Smooth muscle cell of the brain vasculature (primary cell): ENCODE measurements around the gene PEPD.

Source experiments
- DNase-seq: peaks from one replicate; pipeline ENCODE4 v3.0.0-alpha.2; 2012; ENCODE audit warnings: low read depth, low spot score

PEPD gene

GRCh38 chr19:33473653-33474305 lies 47.8 kb downstream of the PEPD start:
- no peak for DNase-seq

DNA sequence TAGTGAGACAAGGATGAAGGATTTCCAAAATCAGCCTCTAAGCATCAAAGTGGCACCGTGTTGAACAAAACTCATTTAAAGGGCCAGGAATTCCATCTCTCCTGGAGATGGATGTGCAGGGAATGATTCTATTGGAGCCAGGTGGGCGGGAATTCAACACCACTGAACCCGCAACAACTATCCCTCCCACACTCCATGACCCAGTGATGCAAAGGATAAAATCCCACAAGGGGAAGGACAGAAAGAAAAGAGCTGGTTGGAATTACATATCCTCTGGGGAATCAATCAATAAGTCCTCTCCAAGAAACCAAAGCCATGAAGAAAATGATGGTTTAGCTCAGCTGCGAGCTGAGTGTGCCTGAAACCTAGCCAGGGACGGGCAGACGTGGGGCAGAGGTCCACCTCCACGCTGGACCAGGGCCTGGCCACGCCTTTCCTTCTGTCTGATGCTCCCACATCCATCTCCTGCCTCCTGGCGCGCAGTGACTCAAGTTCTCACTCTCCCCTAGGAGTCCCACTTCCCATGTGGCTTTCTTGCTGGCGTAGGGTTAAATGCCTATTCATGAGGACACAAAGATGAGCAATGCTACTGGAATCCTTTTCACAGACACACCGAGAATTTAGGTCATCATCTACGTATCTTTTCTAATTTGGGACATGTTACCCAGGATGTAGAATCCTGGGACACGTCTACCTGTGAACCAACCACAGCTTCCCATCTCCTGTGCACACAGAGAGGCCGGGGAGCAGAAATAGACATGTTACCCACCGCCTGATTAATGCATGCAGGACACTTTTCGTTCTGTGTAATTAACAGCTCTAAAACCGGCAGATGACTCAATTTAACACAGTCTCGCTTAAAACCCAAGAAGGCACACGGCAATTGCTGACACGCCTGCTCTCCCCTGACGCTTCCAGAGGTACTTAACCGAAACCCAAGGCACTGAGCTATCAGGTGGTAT lies 48.6 kb downstream of the PEPD start:
- no peak for DNase-seq

DNA sequence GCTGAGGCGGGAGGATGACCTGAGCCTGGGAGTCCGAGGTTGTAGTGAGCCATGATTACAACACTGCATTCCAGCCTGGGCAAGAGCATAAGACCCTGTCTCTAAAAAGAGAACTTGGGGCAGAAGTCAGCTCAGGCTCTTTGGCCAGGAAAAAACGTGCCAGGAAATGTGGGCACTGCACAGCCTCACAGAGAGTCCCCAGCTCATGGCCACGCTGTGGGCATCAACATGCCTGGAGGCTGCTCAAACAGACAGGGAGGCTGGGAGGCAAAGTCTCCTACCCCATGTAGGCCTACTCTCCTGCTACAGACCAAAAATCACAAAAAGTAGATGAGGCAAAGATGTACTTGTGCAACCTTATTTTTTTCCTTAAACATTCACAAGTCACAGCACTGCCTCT lies 49.4 kb downstream of the PEPD start:
- DNase-seq, result no peak

- DNase-seq, result no peak
Measured at GRCh38 chr19:33471111-33471996, 50.2 kb downstream of the PEPD start.

DNA sequence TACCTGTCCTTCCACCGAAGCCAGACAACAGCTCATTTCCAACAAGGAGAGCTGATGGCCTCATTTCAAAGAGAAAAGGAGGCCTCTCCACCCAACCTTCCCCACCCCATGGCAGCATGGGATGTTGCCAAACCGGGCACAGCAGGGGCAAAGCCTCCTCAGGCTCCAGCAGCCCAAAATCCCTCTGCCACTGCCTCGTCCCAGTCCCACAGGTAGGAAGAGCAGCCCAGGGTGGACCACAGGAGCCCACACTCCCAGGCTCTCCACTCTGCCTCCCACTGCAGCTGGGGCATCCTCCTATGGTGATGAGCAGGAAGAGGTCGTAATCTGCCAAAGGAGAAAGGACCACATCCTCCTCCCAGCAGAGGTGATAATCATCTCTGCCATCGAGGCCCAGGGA lies 50.9 kb downstream of the PEPD start:
- DNase-seq, result no peak

- DNase-seq, result no peak
Measured at GRCh38 chr19:33470040-33470330, 51.6 kb downstream of the PEPD start.

GRCh38 chr19:33469171-33470039 lies 52.2 kb downstream of the PEPD start:
- no peak for DNase-seq

- DNase-seq, result no peak
Measured at GRCh38 chr19:33468361-33469170, 53.0 kb downstream of the PEPD start.

DNA sequence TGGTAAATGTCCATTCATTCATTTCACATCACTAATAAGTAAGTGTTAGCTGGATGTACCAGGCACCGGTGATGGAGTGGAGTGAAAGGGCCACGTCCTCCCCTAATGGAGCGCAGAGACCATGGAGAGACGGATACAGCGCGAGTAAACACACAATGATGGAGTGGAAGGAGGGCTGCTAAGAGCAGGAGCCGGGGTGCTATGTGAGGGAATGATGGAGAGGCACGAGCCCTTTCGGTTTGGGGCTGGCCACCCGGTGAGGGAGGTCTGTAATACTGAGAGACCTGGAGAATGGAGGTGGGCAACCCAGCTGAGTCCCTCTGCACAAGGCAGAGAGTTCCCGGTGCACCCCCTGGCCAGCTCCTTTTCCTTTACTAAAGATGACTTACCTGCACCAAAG lies 53.7 kb downstream of the PEPD start:
- DNase-seq, result no peak

GRCh38 chr19:33465834-33466233 lies 55.8 kb downstream of the PEPD start:
- DNase-seq, result no peak

DNA sequence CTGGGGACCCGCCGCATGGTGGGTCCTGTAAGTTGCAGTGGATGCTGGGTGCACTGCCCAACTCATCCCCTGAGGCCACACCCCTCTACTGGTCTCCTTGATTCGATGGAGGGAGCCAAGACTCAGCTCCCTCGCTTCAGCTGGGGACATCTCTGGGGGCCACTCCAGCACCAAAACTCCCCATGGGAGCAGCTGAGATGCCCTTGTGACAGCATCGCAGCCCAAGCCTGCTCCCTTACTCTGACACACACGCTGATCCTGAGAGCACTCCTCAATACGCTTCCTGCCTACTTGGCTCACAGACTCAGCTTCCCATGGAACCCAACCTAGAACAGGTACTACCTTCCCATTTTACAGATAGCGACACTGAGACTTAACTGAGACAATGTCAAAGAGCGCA lies 56.2 kb downstream of the PEPD start:
- DNase-seq, result no peak

DNA sequence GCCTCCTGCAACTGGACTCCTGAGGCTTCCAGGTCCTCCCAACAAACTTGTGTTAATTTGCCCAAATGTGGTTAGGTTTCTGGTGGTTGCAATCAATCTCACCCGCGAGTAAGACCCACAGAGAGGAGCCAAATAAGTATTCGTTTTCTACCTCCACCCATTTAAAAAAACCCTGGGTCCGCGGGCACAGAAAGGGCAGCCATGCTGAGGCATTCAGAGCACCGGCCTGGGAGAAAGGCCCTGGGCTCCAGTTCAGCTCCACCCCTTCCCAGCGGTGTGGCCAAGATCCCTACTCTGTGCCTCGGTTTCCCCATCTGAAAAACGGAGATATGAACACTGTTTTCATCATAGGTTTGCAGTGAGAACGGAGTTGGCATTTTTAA lies 56.9 kb downstream of the PEPD start:
- no peak for DNase-seq

DNA sequence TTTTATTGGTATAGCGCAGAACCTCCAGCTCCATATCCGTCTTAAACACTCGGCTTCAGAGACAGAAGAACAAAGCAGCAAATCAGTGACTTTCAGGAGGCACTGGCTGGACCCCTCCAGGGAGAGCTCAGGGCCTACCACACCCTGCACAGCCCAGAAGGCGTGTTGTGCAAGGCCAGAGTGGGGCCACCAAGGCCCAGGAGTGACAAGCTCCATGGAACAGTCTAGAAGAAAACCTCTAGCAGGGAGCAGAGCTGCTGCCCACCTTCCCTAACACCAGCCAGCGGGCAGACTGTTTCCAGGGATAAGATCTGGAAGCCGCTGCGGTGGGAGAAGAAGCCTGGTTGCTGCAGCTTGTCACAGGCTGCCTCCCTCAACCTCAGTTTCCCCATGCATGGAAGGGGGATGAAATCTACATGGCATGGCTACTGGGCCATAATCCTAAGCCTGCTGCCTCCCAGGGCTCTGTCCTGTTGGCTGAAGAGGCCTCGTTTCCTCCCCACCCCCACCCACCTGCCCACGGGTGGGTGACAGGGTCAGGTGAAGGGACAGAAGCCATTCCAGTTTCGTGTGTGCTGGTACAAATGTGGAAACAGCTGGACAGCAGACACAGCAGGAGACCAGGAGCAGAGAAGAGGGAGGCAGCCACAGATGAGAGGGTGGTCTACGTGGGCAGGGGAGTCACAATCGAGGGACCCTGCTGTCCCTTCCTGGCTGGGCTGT lies 57.4 kb downstream of the PEPD start:
- no peak for DNase-seq

- DNase-seq, result no peak
Measured at GRCh38 chr19:33463199-33463598, 58.4 kb downstream of the PEPD start.

DNA sequence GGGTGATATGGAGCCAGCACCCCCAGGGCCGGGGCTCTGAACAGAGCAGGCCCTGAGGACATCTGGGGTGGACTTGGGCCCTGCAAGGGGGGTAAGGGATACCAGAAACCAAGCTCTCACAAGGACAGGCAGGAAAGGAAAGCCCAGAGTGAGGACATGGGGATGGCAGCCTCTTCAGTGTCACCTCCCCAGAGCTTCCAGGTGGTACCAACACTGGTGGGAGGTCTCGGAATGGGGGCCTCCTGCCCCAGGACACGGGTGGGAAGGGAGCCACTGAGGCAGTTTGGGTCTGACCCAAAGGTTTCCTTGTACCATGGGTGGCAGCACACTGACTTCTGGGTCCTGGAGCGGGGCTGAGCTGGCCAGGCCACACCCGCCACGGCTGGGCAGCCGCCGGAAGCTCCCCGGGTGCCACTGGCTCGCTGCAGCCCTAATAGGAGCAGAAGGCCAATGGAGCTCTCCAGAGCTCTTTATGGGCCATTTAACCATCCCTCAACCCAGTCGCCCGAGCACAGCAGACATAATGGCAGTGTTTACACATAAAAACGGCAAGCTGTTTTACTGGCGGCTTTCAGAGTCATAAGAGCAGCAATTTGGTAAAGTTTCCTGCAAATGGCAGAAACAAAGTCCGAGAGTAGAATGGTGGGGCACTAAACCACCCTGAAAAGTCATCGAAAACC lies 59.3 kb downstream of the PEPD start:
- no peak for DNase-seq

DNA sequence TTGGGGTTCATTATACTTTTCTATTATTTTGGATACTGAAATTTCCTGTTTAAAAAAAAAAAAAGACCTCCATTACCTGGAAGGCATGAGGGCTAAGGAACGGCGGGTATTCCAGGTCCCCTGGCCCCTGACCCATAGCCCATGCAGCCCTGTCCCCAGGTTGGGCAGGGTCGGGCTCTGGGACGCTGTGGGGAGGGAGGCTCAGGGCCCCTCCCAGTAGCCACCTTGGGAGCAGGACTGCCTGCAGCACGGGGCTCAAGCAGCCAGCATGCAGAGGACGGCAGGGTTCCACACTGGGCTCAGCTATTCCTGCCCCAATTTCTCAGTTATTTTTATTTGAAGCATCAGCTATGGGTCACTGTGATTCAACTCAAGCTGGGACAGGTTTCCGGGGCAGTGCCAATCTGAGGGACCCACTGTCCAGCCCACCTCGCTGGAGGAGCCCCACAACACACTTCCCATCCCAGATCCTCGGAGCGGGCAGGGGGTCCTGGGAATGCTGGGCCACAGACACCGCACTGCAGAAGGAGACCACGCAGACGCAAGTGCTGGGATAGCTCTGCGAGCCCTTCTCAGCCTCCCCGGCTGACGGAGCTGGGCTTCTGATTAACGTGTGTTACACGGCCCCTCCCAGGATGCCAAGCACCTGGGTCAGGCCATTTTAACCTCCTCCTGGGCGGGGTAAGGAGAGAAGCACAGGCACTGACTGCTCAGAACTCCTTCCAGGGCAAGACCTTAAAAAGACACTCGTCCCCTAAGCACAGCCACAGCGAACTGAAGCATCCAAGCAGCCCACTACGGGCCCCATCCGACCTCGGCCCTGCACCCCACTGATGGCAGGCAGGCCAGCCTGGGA lies 60.1 kb downstream of the PEPD start:
- DNase-seq, result no peak

GRCh38 chr19:33460221-33460908 lies 61.2 kb downstream of the PEPD start:
- DNase-seq, result no peak
